ENCODE results near the gene CRY2. TPM values are rescaled to one million over a fixed set of nuclear protein-coding genes. Genes with fewer than 3 reads are reported as not detected.
"Not testable (repeated sequence)": the region's sequence is repeated elsewhere in the genome, so short reads cannot be mapped to it uniquely, and the experiment has no call there.

Gene CRY2
- total and polyA plus RNA-seq, 8 donors: 15.3 to 29.4 (median 20.7) TPM

DNA sequence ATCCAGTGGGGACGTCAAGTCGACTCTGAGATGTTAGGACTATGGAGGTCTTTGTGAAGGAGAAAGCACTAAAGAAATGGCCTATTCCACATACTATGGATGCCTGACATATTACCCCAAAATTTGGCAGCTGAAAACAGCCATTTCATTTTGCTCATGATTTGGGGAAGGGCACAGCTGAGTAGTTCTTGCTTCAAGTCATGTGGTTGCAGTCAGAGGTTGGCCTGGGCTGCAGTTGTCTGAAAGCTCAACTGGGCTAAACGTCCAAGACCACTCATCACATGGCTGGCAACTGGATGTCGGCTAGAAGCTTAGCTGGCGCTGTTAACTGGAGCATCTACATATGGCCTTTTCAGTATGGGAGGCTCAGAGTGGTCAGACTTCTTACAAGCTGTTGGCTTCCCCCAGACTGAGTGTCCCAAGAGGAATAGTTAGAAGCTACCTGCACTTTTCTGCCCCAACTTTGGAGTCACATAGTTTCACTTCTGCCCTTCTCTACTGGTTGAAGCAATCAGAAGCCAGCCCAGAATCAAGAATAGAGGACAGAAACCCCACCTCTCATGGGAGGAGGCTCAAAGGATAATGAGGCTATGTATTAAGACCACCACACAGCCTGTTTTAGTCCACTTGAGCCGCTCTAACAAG is 28.2 kb upstream of the CRY2 start:
- H3K27me3 ChIP-seq: no peaks in the 10 kb centered on the region
- H3K27ac ChIP-seq: no peak overlapping the region
- H3K9me3 ChIP-seq: no peaks in the 10 kb centered on the region
- no peak for ATAC-seq
- no peaks in the 10 kb centered on the region for H3K4me1 ChIP-seq
- no peak for TF ChIP-seq CTCF (IDR thresholded peaks at IDR 0.05)
- WGBS, 2 donors: 84 to 87% methylated on average over 6 of the region's 6 CpGs
- intact Hi-C loops (cut with DNase I): no loop called here
- DNase-seq: no peak
- no peak overlapping the region for H3K4me3 ChIP-seq
- FAIRE-seq: no peak
- no peaks in the 10 kb centered on the region for H3K36me3 ChIP-seq

- Histone ChIP-seq H3K27ac (no peak overlapping the region), H3K4me3 (no peak overlapping the region), H3K4me1 (no peaks in the 10 kb centered on the region), H3K36me3 (no peaks in the 10 kb centered on the region), H3K9me3 (no peaks in the 10 kb centered on the region), H3K27me3 (no peaks in the 10 kb centered on the region)
- DNase-seq (no peak), FAIRE-seq (no peak), ATAC-seq (no peak)
- no peak for TF ChIP-seq CTCF (IDR thresholded peaks at IDR 0.05)
- WGBS, 2 donors: 85 to 88% methylated on average over 5 of the region's 5 CpGs
- intact Hi-C loops (cut with DNase I): no loop called here
Observed at GRCh38 chr11:45820211-45820857, 26.9 kb upstream of the CRY2 start.

- H3K9me3 ChIP-seq; H3K27ac ChIP-seq; DNase-seq; H3K4me1 ChIP-seq; H3K36me3 ChIP-seq; ATAC-seq; H3K4me3 ChIP-seq; H3K27me3 ChIP-seq; intact Hi-C loops (cut with DNase I): not testable (repeated sequence)
- FAIRE-seq: peak; percentile 99
- 49 to 54% methylated on average over 7 of the region's 7 CpGs for WGBS, 2 donors
Observed at GRCh38 chr11:45826492-45826891, 20.8 kb upstream of the CRY2 start.

DNA sequence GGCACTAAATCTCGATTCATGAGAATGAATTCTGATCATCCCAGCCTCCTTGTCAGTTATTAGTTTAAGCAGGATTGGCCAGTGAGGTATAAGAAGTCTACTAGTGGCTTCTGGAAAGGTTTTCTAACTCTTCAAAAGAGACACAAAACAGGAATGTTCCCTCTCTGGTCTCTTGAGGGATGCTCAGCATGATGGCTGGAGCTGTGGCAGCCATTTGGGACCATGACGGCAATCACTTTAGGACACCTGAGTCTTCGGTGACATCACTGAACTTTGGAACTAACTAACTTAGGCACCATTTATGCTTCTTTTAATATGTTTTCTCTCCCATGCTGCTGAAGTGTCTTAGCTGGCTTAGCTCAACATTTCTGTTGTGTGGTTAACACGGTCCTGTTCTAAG is 20.2 kb upstream of the CRY2 start:
- TF ChIP-seq CTCF (IDR thresholded peaks at IDR 0.05): no peak
- no peak overlapping the region for H3K4me3 ChIP-seq
- no peaks in the 10 kb centered on the region for H3K9me3 ChIP-seq
- WGBS, 2 donors: 93% methylated on average over 4 of the region's 4 CpGs
- H3K27ac ChIP-seq: no peak overlapping the region
- H3K27me3 ChIP-seq: no peaks in the 10 kb centered on the region
- no peak for ATAC-seq
- no peak for FAIRE-seq
- intact Hi-C loops (cut with DNase I): no loop called here
- H3K4me1 ChIP-seq: no peaks in the 10 kb centered on the region
- DNase-seq: no peak
- no peaks in the 10 kb centered on the region for H3K36me3 ChIP-seq

- H3K27me3 ChIP-seq: no peaks in the 10 kb centered on the region
- TF ChIP-seq CTCF (IDR thresholded peaks at IDR 0.05): no peak
- no peaks in the 10 kb centered on the region for H3K9me3 ChIP-seq
- no peaks in the 10 kb centered on the region for H3K4me1 ChIP-seq
- intact Hi-C loops (cut with DNase I): no loop called here
- H3K27ac ChIP-seq: no peak overlapping the region
- ATAC-seq (no peak), FAIRE-seq (no peak), DNase-seq (no peak)
- H3K4me3 ChIP-seq: no peak overlapping the region
- WGBS, 2 donors: 66% methylated on average over 4 of the region's 4 CpGs
- H3K36me3 ChIP-seq: no peaks in the 10 kb centered on the region
Observed at GRCh38 chr11:45828996-45829395, 18.3 kb upstream of the CRY2 start.

Measured in pancreas (tissue), 10 donors.